OCI-LY3 (cell line): ENCODE measurements around the gene PACSIN2.
"Not testable (repeated sequence)": the region's sequence is repeated elsewhere in the genome, so short reads cannot be mapped to it uniquely, and the experiment has no call there.

Experiments used
- H2AFZ ChIP-seq: fragments of 200-600, 300-600 bp; shearing (Covaris generic); 2 replicates; pipeline ENCODE4 v1.6.0; 2014; ENCODE audit warnings: antibody characterized with exemption, low read depth, low read length
- H3K27ac ChIP-seq: fragments of 200-600, 300-600 bp; sonication (generic); 2 replicates; pipeline ENCODE4 v1.5.1; 2014; ENCODE audit warnings: mild to moderate bottlenecking, low read length, moderate library complexity, mixed read lengths
- H3K27me3 ChIP-seq: fragments of 200-600, 300-600 bp; sonication (generic); 2 replicates; pipeline ENCODE4 v1.6.1; 2014; ENCODE audit warnings: low read depth, low read length, mixed read lengths
- H3K36me3 ChIP-seq: fragments of 200-600, 300-600 bp; sonication (generic); replicated peaks from 2 replicates; pipeline ENCODE3; 2014; ENCODE audit warnings: low read depth, low read length, mixed read lengths
- H3K4me1 ChIP-seq: fragments of 300-600, 200-600 bp; sonication (generic); 2 replicates; pipeline ENCODE4 v1.6.1; 2014; ENCODE audit warnings: low read length, mixed read lengths
- H3K4me2 ChIP-seq: fragments of 200-600, 300-600 bp; sonication (generic); 2 replicates; pipeline ENCODE4 v1.6.1; 2014; ENCODE audit warnings: low read length, mixed read lengths
- H3K4me3 ChIP-seq: fragments of 300-600, 200-600 bp; sonication (generic); 2 replicates; pipeline ENCODE4 v1.5.1; 2014; ENCODE audit warnings: antibody characterized with exemption, mild to moderate bottlenecking, low read length, moderate library complexity
- H3K79me2 ChIP-seq: fragments of 300-600, 200-600 bp; shearing (Covaris generic); 2 replicates; pipeline ENCODE4 v1.6.1; 2014; ENCODE audit warnings: mild to moderate bottlenecking, low read length, mixed read lengths
- H3K9ac ChIP-seq: fragments of 300-600, 200-600 bp; shearing (Covaris generic); 2 replicates; pipeline ENCODE4 v1.6.0; 2014; ENCODE audit warnings: mild to moderate bottlenecking, low read length, moderate library complexity
- H3K9me3 ChIP-seq: fragments of 200-600, 300-600 bp; shearing (Covaris generic); 2 replicates; pipeline ENCODE4 v1.6.1; 2014; ENCODE audit warnings: low read length, mixed read lengths; ENCODE audit not compliant: insufficient read depth
- H4K20me1 ChIP-seq: fragments of 200-600, 300-600 bp; sonication (generic); 2 replicates; pipeline ENCODE4 v1.6.1; 2016; ENCODE audit warnings: low read length, mixed read lengths; ENCODE audit not compliant: insufficient read depth
- EZH2phosphoT487 ChIP-seq: fragments of 200-600 bp; shearing (Covaris generic); IDR thresholded peaks from 2 replicates; pipeline ENCODE4 v1.6.1; 2018; ENCODE audit warnings: antibody characterized with exemption, mixed run types, low read depth
- TF ChIP-seq, protein P1 (sequence below): fragments of 200-600, 300-600 bp; sonication (generic); IDR thresholded peaks from 2 replicates; pipeline ENCODE4 v1.5.1; 2014; ENCODE audit warnings: antibody characterized with exemption, low read length, low read depth

PACSIN2 gene

DNA sequence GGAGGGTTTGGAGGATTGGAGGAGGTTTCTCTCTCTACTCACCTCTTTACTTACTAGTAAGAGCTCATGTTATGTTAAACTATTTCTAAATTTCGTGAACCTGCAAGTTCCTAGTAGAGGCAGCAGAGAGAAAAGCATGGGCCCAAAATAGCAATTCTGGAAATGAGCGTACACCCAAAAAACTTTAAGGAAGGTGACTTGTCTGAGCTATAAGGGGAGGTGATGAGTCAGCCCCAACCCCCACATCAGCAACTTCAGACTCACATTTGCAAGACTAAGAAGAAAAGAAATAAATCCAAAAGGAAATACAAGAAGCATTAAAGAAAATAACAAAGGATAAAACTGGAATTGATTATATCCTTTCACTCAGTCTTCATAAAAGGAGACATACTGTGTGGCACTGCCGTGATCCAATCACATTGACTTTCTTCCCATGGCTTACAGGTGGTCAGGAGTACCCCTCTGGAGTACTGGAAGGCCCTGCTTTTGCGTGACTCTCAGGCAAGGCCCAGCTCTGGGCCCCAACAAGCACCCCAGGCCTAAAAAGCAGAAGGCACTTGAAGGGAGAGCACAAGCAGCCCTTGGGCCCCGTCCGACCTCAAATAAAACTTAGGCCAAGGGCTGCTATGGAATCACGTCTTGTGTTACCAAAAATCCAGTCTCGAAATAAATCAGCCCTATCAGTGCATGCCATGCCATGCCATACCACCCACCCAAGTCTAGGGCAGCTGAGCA lies 14.3 kb downstream of the PACSIN2 start:
- peak overlapping the region; percentile 67 for H3K4me2 ChIP-seq
- H2AFZ ChIP-seq, result no peak overlapping the region
- no peaks in the 10 kb centered on the region for H3K9me3 ChIP-seq
- no peaks in the 10 kb centered on the region for H3K27me3 ChIP-seq
- peak overlapping the region; percentile 51 for H3K4me3 ChIP-seq
- peaks cover 60% of the 10 kb centered on the region for H4K20me1 ChIP-seq
- peaks cover 46% of the 10 kb centered on the region for H3K4me1 ChIP-seq
- no peak for TF ChIP-seq EZH2phosphoT487
- TF ChIP-seq, protein P1, sequence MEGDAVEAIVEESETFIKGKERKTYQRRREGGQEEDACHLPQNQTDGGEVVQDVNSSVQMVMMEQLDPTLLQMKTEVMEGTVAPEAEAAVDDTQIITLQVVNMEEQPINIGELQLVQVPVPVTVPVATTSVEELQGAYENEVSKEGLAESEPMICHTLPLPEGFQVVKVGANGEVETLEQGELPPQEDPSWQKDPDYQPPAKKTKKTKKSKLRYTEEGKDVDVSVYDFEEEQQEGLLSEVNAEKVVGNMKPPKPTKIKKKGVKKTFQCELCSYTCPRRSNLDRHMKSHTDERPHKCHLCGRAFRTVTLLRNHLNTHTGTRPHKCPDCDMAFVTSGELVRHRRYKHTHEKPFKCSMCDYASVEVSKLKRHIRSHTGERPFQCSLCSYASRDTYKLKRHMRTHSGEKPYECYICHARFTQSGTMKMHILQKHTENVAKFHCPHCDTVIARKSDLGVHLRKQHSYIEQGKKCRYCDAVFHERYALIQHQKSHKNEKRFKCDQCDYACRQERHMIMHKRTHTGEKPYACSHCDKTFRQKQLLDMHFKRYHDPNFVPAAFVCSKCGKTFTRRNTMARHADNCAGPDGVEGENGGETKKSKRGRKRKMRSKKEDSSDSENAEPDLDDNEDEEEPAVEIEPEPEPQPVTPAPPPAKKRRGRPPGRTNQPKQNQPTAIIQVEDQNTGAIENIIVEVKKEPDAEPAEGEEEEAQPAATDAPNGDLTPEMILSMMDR, result no peak
- H3K79me2 ChIP-seq, result peaks cover 94% of the 10 kb centered on the region
- H3K36me3 ChIP-seq, result no peaks in the 10 kb centered on the region
- peak overlapping the region; percentile 58 for H3K27ac ChIP-seq
- peak overlapping the region; percentile 13; the same call in 1 of the 2 replicates for H3K9ac ChIP-seq

DNA sequence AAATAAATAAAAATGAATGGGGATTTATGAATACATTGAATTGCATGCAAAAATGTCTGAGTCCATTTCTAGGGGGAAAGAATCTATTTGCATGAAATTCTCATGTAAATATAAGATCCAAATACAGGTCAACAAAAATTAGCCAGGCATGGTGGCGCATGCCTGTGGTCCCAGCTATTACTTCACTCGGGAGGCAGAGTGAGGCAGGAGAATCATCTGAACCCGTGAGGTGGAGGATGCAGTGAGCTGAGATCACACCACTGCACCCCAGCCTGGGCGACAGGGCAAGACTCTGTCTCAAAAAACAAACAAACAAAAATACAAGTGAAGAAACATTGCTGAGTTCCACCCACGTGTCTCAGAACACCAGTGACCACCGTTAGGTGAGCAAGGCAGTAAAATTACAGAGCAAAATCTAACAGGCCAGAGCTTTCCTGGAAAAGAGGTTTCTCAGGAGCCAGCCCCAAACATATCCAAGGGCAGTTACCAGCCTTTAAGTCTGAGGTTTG lies 17.3 kb downstream of the PACSIN2 start:
- Histone ChIP-seq H3K79me2 (peaks cover 91% of the 10 kb centered on the region), H3K4me3 (no peak overlapping the region), H3K9ac (no peak overlapping the region), H3K27me3 (no peaks in the 10 kb centered on the region), H3K4me1 (peaks cover 52% of the 10 kb centered on the region), H3K27ac (no peak overlapping the region), H3K36me3 (peaks cover under 1% of the 10 kb centered on the region), H2AFZ (no peak overlapping the region), H3K9me3 (no peaks in the 10 kb centered on the region), H4K20me1 (peaks cover 66% of the 10 kb centered on the region), H3K4me2 (peak overlapping the region; percentile 23; the same call in 1 of the 2 replicates)
- TF ChIP-seq, protein P1, result no peak
- TF ChIP-seq EZH2phosphoT487, result no peak

DNA sequence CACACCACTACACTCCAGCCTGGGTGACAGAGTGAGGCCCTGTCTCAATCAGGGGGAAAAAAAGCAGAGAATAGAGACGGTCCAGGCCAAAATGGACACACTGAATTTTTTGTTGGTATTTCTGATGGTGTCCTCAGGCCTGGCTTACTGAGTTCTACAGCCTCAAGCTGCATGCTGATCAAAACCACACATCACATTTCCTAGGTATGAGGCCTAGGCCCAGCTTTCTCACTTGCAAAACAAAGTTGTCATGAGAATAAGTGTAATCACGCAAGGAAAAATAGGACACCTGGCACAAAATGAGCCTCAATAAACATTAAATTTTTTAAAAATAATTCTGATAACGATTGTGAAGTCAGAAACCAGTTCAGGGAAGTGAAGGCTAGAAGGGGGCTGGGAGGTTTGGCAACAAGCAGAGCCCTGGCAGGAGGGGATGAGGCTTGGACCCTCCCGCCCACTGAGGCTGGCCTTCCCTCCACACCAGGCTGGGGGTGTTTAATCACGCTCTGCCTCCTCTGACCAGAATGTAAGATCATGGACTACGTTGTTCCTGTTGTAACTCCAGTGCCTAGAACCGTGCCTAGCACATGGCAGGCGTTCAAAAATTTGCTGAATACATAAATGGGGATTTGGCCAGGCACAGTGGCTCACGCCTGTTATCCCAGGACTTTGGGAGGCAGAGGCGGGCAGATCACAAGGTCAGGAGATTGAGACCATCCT lies 18.1 kb downstream of the PACSIN2 start:
- H3K9ac ChIP-seq, result no peak overlapping the region
- 0 out of 2 replicates have a peak, but pooled peaks cover 3% of the 10 kb centered on the region for H3K9me3 ChIP-seq
- no peak overlapping the region for H3K4me3 ChIP-seq
- no peak overlapping the region for H3K27ac ChIP-seq
- peaks cover 44% of the 10 kb centered on the region for H3K4me1 ChIP-seq
- TF ChIP-seq EZH2phosphoT487, result no peak
- TF ChIP-seq, protein P1, result no peak
- H3K36me3 ChIP-seq, result peaks cover 7% of the 10 kb centered on the region
- no peak overlapping the region for H2AFZ ChIP-seq
- H4K20me1 ChIP-seq, result peaks cover 63% of the 10 kb centered on the region
- H3K79me2 ChIP-seq, result peaks cover 90% of the 10 kb centered on the region
- H3K27me3 ChIP-seq, result no peaks in the 10 kb centered on the region
- no peak overlapping the region for H3K4me2 ChIP-seq

DNA sequence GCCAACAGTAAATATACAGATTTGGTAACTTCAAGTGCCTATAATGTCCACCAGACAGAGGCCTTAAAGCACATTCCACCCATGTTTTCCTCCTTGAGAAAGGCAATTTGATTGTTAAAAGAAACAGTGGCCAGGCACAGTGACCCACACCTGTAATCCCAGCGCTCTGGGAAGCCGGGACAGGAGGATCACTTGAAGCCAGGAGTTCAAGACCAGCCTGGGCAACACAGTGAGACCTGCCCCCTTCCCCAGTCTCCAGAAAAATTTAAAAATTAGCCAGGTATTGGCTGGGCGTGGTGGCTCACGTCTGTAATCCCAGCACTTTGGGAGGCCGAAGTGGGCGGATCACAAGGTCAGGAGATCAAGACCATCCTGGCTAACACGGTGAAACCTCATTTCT lies 19.3 kb downstream of the PACSIN2 start:
- H2AFZ ChIP-seq, H3K9me3 ChIP-seq, H3K27ac ChIP-seq, H3K9ac ChIP-seq, H3K4me3 ChIP-seq, H3K36me3 ChIP-seq, H3K27me3 ChIP-seq: not testable (repeated sequence)
- peaks cover 33% of the 10 kb centered on the region for H3K4me1 ChIP-seq
- H3K79me2 ChIP-seq, result peaks cover 90% of the 10 kb centered on the region
- peak overlapping the region; percentile 27 for H3K4me2 ChIP-seq
- H4K20me1 ChIP-seq, result peaks cover 60% of the 10 kb centered on the region
